Pancreas (tissue), 10 donors: ENCODE data around the gene SMC3. TPM values are rescaled to one million over a fixed set of nuclear protein-coding genes. Genes with fewer than 3 reads are reported as not detected.
A peak's percentile ranks its signal among the peaks of the same experiment; 100 is the strongest.

Experiments
- ATAC-seq, 4 donors: fragments of 200-7000 bp; cut with Tn5 transposase; one replicate each; pipeline versions ENCODE4 v1.8.0 to v1.9.1; 2020; ENCODE audit warnings: mild to moderate bottlenecking in 4 of 4, moderate library complexity in 4 of 4
- DNase-seq, 6 donors: peaks; one replicate each; pipeline ENCODE4 v3.0.0-alpha.2; 2020
- FAIRE-seq: peaks from 2 replicates; lab custom pipeline; 2012; peaks lifted over from hg19 to GRCh38; lab: Jason Lieb, UNC
- H3K27ac ChIP-seq, 4 donors: fragments of 200-600 bp; sonication (generic); 1 replicate in 3 of 4; 2 replicates in 1 of 4; pipeline versions ENCODE4 v1.5.0 to v1.8.0; 2020
- H3K27me3 ChIP-seq, 4 donors: fragments of 200-600 bp; one replicate each; pipeline ENCODE4 v1.8.0; 2021
- H3K36me3 ChIP-seq, 3 donors: fragments of 200-600 bp; sonication (generic) in 1 of 3; one replicate each; pipeline versions ENCODE4 v1.5.0 to v1.8.0; 2020 to 2021
- H3K4me1 ChIP-seq, 3 donors: fragments of 200-600 bp; one replicate each; pipeline ENCODE4 v1.8.0; 2021
- H3K4me3 ChIP-seq, 4 donors: fragments of 200-600 bp; sonication (generic) in 2 of 4; one replicate each; pipeline versions ENCODE4 v1.5.0 to v1.8.0; 2020 to 2021
- H3K9me3 ChIP-seq, 4 donors: fragments of 200-600 bp; one replicate each; pipeline ENCODE4 v1.8.0; 2021
- WGBS, 2 donors: extraction: QIAGEN DNeasy Blood & Tissue Kit; methylation state at CpG; one replicate each; pipeline ENCODE4 v1.1.7; 2013; 5-methylcytosine and 5-hydroxymethylcytosine counted together
- intact Hi-C, 3 donors: fragments of 100-400 bp; cut with DNase I; formaldehyde crosslinking; loops; one replicate each; pipeline versions ENCODE4 v1.11.1 to v1.14.2; 2022
- polyA plus RNA-seq, 2 donors: library from polyadenylated mRNA; stranded (reverse); fragments of 200-250 nt; gene quantifications; one replicate each; pipeline ENCODE4 v1.2.3, GENCODE V29; 2013
- total RNA-seq, 6 donors: library from RNA; stranded (reverse); fragmentation: NEBNext Ultra II Directional in 4 of 6; extraction: Animal tissue kit (Norgen Biotek cat#: 25700) in 4 of 6; gene quantifications; one replicate each; pipeline versions ENCODE4 v1.2.1 to v1.2.4, GENCODE V29; 2021 to 2023
- TF ChIP-seq, protein P1 (sequence below), 4 donors: fragments of 200-600 bp; sonication (generic) in 3 of 4; IDR thresholded peaks; one replicate each; pipeline versions ENCODE4 v1.5.0 to v1.8.0; 2021; ENCODE audit warnings: antibody characterized with exemption in 4 of 4
- donor health status: healthy with polysubstance abuse.
- donor health status: DM: no; HTN: no; CAD: no; lungs with moderate emphysema.
- donor health status: DM: no; HTN: no; CAD: no.
- donor health status: control.
- donor health status: control.
- donor health status: Bipolar disorder and iron deficiency.
- donor health status: DM: yes; HTN: yes; CAD: no.
- donor health status: DM: no; HTN: no; CAD: no.
- donor health status: DM: no; HTN: no; CAD: no.
- donor health status: DM: yes; HTN: yes; CAD: no.

Gene SMC3
- total and polyA plus RNA-seq, 8 donors = 7.7 to 22.7 (median 17.7) TPM

DNA sequence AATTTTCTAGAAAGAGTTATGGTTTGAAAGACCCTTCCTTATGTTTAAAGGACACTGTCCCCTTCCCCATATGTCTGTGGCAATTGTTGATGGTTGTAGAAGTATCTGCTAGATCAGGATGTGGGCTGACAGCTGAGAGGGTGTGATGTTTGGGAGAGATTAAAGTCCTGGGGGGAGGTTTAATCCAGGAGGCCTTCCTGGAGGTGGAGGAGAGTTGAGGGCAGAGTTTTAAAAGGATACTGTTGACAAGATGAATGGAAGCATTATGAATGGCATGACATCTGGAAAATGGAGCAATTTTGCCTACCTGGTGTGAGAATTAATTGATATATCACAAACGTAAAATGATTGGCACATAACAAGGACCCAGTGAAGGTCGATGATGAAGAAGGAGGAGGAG, 32.9 kb upstream of the SMC3 start:
- WGBS, 2 donors = 42 to 59% methylated on average over 2 of the region's 2 CpGs
- Histone ChIP-seq H3K4me1 (no peaks in the 10 kb centered on the region), H3K4me3 (no peak overlapping the region), H3K27ac (no peak overlapping the region), H3K9me3 (no peaks in the 10 kb centered on the region), H3K27me3 (no peaks in the 10 kb centered on the region), H3K36me3 (no peaks in the 10 kb centered on the region)
- intact Hi-C loops = no loop called here
- ATAC-seq = no peak
- no peak for FAIRE-seq
- TF ChIP-seq, protein P1, sequence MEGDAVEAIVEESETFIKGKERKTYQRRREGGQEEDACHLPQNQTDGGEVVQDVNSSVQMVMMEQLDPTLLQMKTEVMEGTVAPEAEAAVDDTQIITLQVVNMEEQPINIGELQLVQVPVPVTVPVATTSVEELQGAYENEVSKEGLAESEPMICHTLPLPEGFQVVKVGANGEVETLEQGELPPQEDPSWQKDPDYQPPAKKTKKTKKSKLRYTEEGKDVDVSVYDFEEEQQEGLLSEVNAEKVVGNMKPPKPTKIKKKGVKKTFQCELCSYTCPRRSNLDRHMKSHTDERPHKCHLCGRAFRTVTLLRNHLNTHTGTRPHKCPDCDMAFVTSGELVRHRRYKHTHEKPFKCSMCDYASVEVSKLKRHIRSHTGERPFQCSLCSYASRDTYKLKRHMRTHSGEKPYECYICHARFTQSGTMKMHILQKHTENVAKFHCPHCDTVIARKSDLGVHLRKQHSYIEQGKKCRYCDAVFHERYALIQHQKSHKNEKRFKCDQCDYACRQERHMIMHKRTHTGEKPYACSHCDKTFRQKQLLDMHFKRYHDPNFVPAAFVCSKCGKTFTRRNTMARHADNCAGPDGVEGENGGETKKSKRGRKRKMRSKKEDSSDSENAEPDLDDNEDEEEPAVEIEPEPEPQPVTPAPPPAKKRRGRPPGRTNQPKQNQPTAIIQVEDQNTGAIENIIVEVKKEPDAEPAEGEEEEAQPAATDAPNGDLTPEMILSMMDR (IDR thresholded peaks at IDR 0.05) = no peak
- no peak for DNase-seq

DNA sequence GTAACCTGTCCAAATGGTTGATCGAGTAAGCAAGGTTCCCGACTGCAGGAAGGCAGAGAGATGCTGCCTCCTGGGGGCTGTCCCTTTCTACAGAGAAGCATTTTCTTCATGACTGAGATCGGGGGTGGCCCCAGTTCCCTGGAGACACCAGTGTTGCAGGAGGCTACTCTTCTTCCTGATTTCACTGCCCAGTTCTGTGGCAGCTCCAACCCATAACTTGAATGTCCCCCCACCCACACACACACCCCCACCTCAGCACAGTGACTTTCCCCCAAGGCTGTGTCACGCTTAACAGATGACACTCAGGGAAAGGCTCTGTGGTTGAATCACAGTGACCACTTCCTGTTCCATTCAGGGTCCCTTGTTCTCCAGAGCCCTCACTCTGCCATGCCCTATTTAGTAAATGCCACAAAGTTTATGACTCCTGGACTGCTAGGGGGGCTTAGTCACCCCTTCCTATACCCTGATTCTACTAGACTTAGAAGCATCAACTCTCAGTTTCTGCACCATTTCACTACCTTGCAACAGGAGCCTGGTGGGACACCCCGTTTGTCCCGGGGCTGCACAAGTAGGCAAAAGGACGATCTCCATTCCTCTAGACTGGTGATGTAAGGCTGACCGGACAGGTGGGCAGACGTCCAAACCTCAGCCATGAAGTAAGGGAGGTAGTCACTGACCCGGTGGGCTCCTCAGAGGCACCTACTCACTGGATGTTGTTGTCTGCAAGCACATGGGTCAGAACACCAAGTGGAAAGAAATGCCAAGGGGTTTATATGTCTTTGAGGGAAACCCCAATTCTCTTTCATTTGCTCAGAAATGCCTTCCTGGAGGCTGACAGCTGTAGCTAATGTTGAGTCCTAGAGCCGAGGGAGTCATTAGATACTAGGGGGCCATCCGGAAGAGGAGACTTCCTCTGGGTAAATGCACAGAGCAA, 31.3 kb upstream of the SMC3 start:
- Histone ChIP-seq H3K4me3 (no peak overlapping the region), H3K4me1 (no peaks in the 10 kb centered on the region), H3K27ac (no peak overlapping the region), H3K27me3 (no peaks in the 10 kb centered on the region), H3K9me3 (no peaks in the 10 kb centered on the region), H3K36me3 (no peaks in the 10 kb centered on the region)
- TF ChIP-seq, protein P1 (IDR thresholded peaks at IDR 0.05) = no peak
- intact Hi-C loops = no loop called here
- 49 to 65% methylated on average over 12 of the region's 12 CpGs for WGBS, 2 donors
- DNase-seq = no peak
- no peak for FAIRE-seq
- peak in 3 of 4 donors; percentile 37 to 65 (median 40) for ATAC-seq

DNA sequence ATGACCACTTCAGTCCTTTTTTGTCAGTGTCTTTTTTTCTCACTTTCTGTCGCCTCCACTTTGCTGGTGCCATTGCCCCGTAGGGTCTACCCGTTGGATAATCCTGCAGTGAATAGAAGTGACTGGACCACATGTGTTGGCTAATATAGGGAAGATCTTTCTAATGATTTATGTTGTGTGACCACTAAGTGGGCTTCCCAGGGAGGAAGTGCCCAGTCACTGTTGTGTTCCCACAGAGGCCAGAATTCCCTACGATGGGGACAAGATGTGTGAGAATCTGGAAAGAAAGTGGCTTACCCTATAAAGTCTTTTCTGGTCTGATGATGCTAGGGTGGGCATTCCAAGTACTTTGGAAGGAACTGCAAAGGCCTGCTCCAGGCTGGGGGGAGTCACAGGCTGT, 28.4 kb upstream of the SMC3 start:
- FAIRE-seq (no peak), DNase-seq (no peak), ATAC-seq (no peak)
- 82 to 90% methylated on average over 4 of the region's 4 CpGs for WGBS, 2 donors
- Histone ChIP-seq H3K9me3 (no peaks in the 10 kb centered on the region), H3K27ac (no peak overlapping the region), H3K27me3 (no peaks in the 10 kb centered on the region), H3K36me3 (no peaks in the 10 kb centered on the region), H3K4me3 (no peak overlapping the region), H3K4me1 (no peaks in the 10 kb centered on the region)
- TF ChIP-seq, protein P1 (IDR thresholded peaks at IDR 0.05) = no peak
- intact Hi-C loops = no loop called here

DNA sequence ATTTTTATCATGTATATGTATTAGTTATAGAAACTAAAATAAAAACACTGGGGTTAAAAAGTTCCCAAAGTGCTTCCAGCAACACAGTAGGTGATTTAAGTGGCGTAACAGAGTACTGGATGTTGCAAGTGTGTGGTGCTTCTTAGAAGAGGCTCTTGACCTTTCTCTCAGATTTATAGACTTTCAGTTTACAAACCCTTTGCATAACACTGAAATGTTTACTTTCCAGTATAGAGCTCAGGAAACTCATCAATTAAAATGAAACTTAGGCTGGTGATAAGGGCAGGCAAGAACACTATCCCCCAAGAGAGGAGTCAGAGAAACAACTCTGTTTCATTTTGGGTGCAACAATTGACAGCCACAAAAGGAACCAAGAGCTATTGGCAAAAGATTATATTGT, 27.5 kb upstream of the SMC3 start:
- no peak for FAIRE-seq
- DNase-seq = no peak
- intact Hi-C loops = loop anchor here in 1 of 3 donors (10.0 kb wide), 1 partner anchor 185 kb away; no protein-coding TSS in a partner anchor
- TF ChIP-seq, protein P1 (IDR thresholded peaks at IDR 0.05) = no peak
- no peak overlapping the region for H3K4me3 ChIP-seq
- no peaks in the 10 kb centered on the region for H3K27me3 ChIP-seq
- WGBS, 2 donors = 90 to 94% methylated on average over 1 of the region's 1 CpG
- H3K4me1 ChIP-seq = no peaks in the 10 kb centered on the region
- H3K27ac ChIP-seq = no peak overlapping the region
- no peaks in the 10 kb centered on the region for H3K9me3 ChIP-seq
- H3K36me3 ChIP-seq = no peaks in the 10 kb centered on the region
- no peak for ATAC-seq
